WTC11 (cell line): Measurements from ENCODE around the gene ARMH1. TPM values are rescaled to one million over a fixed set of nuclear protein-coding genes. Genes with fewer than 3 reads are reported as not detected.

Source experiments
- ATF1 ChIP-seq: sonication (generic); formaldehyde crosslinking; IDR thresholded peaks from 2 replicates; pipeline ENCODE4 v1.8.1; 2023; ENCODE audit warnings: mild to moderate bottlenecking, moderate library complexity, missing genetic modification reagents
- ATF2 ChIP-seq: sonication (generic); formaldehyde crosslinking; IDR thresholded peaks from 2 replicates; pipeline ENCODE4 v1.8.1; 2022; ENCODE audit warnings: low read depth, missing genetic modification reagents, borderline replicate concordance
- ATF3 ChIP-seq: sonication (generic); formaldehyde crosslinking; conservative IDR thresholded peaks from 2 replicates; pipeline ENCODE4 v1.8.1; 2022; ENCODE audit warnings: mild to moderate bottlenecking, missing genetic modification reagents
- ATF6 ChIP-seq: sonication (generic); formaldehyde crosslinking; IDR thresholded peaks from 2 replicates; pipeline ENCODE4 v1.8.1; 2023; ENCODE audit warnings: mild to moderate bottlenecking, missing genetic modification reagents
- CDX4 ChIP-seq: fragments of 250-450 bp; sonication (Bioruptor Pico); IDR thresholded peaks from 2 replicates; pipeline ENCODE4 v1.9.0; 2021; ENCODE audit warnings: moderate library complexity, mild to moderate bottlenecking, inconsistent platforms, borderline replicate concordance
- CREM ChIP-seq: sonication (generic); formaldehyde crosslinking; IDR thresholded peaks from 2 replicates; pipeline ENCODE4 v1.8.1; 2022; ENCODE audit warnings: mild to moderate bottlenecking, missing genetic modification reagents, moderate library complexity
- CTCF ChIP-seq: fragments of 200-600 bp; IDR thresholded peaks from 2 replicates; pipeline ENCODE4 v1.8.0; 2022; ENCODE audit warnings: antibody characterized with exemption
- EMX1 ChIP-seq: fragments of 250-450 bp; sonication (Bioruptor Pico); IDR thresholded peaks from 2 replicates; pipeline ENCODE4 v1.8.0; 2021; ENCODE audit warnings: mild to moderate bottlenecking
- ETV6 ChIP-seq: sonication (generic); formaldehyde crosslinking; IDR thresholded peaks from 2 replicates; pipeline ENCODE4 v1.8.1; 2022; ENCODE audit warnings: mild to moderate bottlenecking, missing genetic modification reagents
- FOXK1 ChIP-seq: sonication (generic); formaldehyde crosslinking; IDR thresholded peaks from 2 replicates; pipeline ENCODE4 v1.8.0; 2022; ENCODE audit warnings: mild to moderate bottlenecking, moderate library complexity, missing genetic modification reagents
- GRHL2 ChIP-seq: fragments of 250-450 bp; sonication (Bioruptor Pico); IDR thresholded peaks from 2 replicates; pipeline ENCODE4 v1.8.0; 2022; ENCODE audit warnings: mild to moderate bottlenecking, moderate library complexity; ENCODE audit not compliant: insufficient replicate concordance, severe bottlenecking
- GTF2I ChIP-seq: fragments of 250-450 bp; sonication (Bioruptor Pico); conservative IDR thresholded peaks from 2 replicates; pipeline ENCODE4 v1.4.0; 2021; ENCODE audit warnings: mild to moderate bottlenecking
- MAX ChIP-seq: sonication (generic); formaldehyde crosslinking; IDR thresholded peaks from 2 replicates; pipeline ENCODE4 v1.8.0; 2022; ENCODE audit warnings: mild to moderate bottlenecking, missing genetic modification reagents
- MLX ChIP-seq: sonication (generic); formaldehyde crosslinking; IDR thresholded peaks from 2 replicates; pipeline ENCODE4 v1.8.1; 2023; ENCODE audit warnings: mild to moderate bottlenecking, missing genetic modification reagents, moderate library complexity
- MXD4 ChIP-seq: fragments of 250-450 bp; sonication (Bioruptor Pico); IDR thresholded peaks from 2 replicates; pipeline ENCODE4 v1.8.0; 2021; ENCODE audit warnings: mild to moderate bottlenecking, moderate library complexity, borderline replicate concordance
- MYBL2 ChIP-seq: sonication (generic); formaldehyde crosslinking; IDR thresholded peaks from 2 replicates; pipeline ENCODE4 v1.8.1; 2023; ENCODE audit warnings: mild to moderate bottlenecking, moderate library complexity, missing genetic modification reagents
- OVOL2 ChIP-seq: fragments of 250-450 bp; sonication (Bioruptor Pico); IDR thresholded peaks from 2 replicates; pipeline ENCODE4 v1.9.0; 2021; ENCODE audit warnings: mild to moderate bottlenecking, borderline replicate concordance
- SMAD4 ChIP-seq: sonication (generic); formaldehyde crosslinking; IDR thresholded peaks from 2 replicates; pipeline ENCODE4 v1.8.0; 2022; ENCODE audit warnings: mild to moderate bottlenecking, missing genetic modification reagents
- SP1 ChIP-seq: sonication (generic); formaldehyde crosslinking; conservative IDR thresholded peaks from 2 replicates; pipeline ENCODE4 v1.8.1; 2022; ENCODE audit warnings: missing genetic modification reagents
- ZNF425 ChIP-seq: fragments of 250-450 bp; sonication (Bioruptor Pico); conservative IDR thresholded peaks from 2 replicates; pipeline ENCODE4 v1.9.0; 2021; ENCODE audit warnings: mild to moderate bottlenecking
- ZNF532 ChIP-seq: fragments of 250-450 bp; sonication (Bioruptor Pico); IDR thresholded peaks from 2 replicates; pipeline ENCODE4 v1.9.0; 2021; ENCODE audit warnings: mild to moderate bottlenecking, borderline replicate concordance
- total RNA-seq: library from RNA; stranded (reverse); gene quantifications from 3 replicates; pipeline ENCODE4 v1.2.3, GENCODE V29; 2021

ARMH1 gene
- total RNA-seq, 1 experiment from 2014 or later: 0.74 TPM

GRCh38 chr1:44721485-44722361 lies 47.2 kb downstream of the ARMH1 start (continued):
- TF ChIP-seq SP1 (CRISPR knock-in tag) (peak; percentile 84), FOXK1 (CRISPR knock-in tag) (peak; percentile 78), MAX (CRISPR knock-in tag) (peak; percentile 62; the same call in 1 of the 2 replicates), ATF1 (CRISPR knock-in tag) (peak; percentile 91; the same call in 1 of the 2 replicates), MYBL2 (peak; percentile 87), OVOL2 (CRISPR knock-in tag) (no peak), ATF2 (CRISPR knock-in tag) (0 out of 2 replicates have a peak, but pooled peaks have one; percentile 42), ATF6 (CRISPR knock-in tag) (no peak), MLX (peak; percentile 95; the same call in 1 of the 2 replicates), ETV6 (CRISPR knock-in tag) (peak; percentile 91), ZNF425 (CRISPR knock-in tag) (peak; percentile 99), ZNF532 (CRISPR knock-in tag) (peak; percentile 100), SMAD4 (peak; percentile 88), CTCF (no peak), CDX4 (CRISPR knock-in tag) (peak; percentile 78; the same call in 1 of the 2 replicates), EMX1 (CRISPR knock-in tag) (peak; percentile 100), GTF2I (CRISPR knock-in tag) (peak; percentile 69; the same call in 1 of the 2 replicates), CREM (CRISPR knock-in tag) (peak; percentile 78), ATF3 (CRISPR knock-in tag) (peak; percentile 86), GRHL2 (CRISPR knock-in tag) (no peak), MXD4 (CRISPR knock-in tag) (peak; percentile 39; the same call in 1 of the 2 replicates)
